ENCODE data around the gene CSNK1D.

- TF ChIP-seq, protein P1, sequence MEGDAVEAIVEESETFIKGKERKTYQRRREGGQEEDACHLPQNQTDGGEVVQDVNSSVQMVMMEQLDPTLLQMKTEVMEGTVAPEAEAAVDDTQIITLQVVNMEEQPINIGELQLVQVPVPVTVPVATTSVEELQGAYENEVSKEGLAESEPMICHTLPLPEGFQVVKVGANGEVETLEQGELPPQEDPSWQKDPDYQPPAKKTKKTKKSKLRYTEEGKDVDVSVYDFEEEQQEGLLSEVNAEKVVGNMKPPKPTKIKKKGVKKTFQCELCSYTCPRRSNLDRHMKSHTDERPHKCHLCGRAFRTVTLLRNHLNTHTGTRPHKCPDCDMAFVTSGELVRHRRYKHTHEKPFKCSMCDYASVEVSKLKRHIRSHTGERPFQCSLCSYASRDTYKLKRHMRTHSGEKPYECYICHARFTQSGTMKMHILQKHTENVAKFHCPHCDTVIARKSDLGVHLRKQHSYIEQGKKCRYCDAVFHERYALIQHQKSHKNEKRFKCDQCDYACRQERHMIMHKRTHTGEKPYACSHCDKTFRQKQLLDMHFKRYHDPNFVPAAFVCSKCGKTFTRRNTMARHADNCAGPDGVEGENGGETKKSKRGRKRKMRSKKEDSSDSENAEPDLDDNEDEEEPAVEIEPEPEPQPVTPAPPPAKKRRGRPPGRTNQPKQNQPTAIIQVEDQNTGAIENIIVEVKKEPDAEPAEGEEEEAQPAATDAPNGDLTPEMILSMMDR (IDR thresholded peaks at IDR 0.05; ENCODE audit: poor library complexity, severe bottlenecking): no peak
- no peak for TF ChIP-seq SMC3 (conservative IDR thresholded peaks at IDR 0.05; ENCODE audit: poor library complexity)
- no peak for TF ChIP-seq RAD21 (conservative IDR thresholded peaks at IDR 0.05)
- TF ChIP-seq TAF1 (IDR thresholded peaks at IDR 0.05; ENCODE audit: low read depth): no peak
These were observed 13.7 kb upstream of the CSNK1D start for GRCh38 chr17:82287013-82287867.

Data from neural cell (in vitro differentiated cells).